DMS53 treated with DMSO at 0.1 percent for 48 hours (cell line): ENCODE data around the gene JAML.
A peak's percentile ranks its signal among the peaks of the same experiment; 100 is the strongest.

Source experiments
- DNase-seq: peaks from one replicate; lab custom pipeline; 2025; ENCODE audit not compliant: unreplicated experiment; lab: John Stamatoyannopoulos, UW

Gene JAML

GRCh38 chr11:118240999-118241763 is 16.4 kb upstream of the JAML start:
- peak; percentile 88 for DNase-seq

- DNase-seq, result no peak
Measured at GRCh38 chr11:118239509-118240205, 14.8 kb upstream of the JAML start.

GRCh38 chr11:118238929-118239328 is 14.1 kb upstream of the JAML start:
- no peak for DNase-seq

- DNase-seq, result no peak
Measured at GRCh38 chr11:118238421-118238820, 13.6 kb upstream of the JAML start.

- no peak for DNase-seq
Measured at GRCh38 chr11:118236170-118236569, 11.4 kb upstream of the JAML start.

- no peak for DNase-seq
Measured at GRCh38 chr11:118234833-118235232, 10.0 kb upstream of the JAML start.

GRCh38 chr11:118233850-118234249 is 9.0 kb upstream of the JAML start:
- DNase-seq, result no peak

- no peak for DNase-seq
Measured at GRCh38 chr11:118233377-118233776, 8.6 kb upstream of the JAML start.

- peak; percentile 26 for DNase-seq
Measured at GRCh38 chr11:118232659-118233058, 7.8 kb upstream of the JAML start.

- DNase-seq, result no peak
Measured at GRCh38 chr11:118231461-118231860, 6.7 kb upstream of the JAML start.

GRCh38 chr11:118230088-118230487 is 5.3 kb upstream of the JAML start:
- DNase-seq, result no peak

GRCh38 chr11:118229274-118229847 is 4.5 kb upstream of the JAML start:
- DNase-seq, result no peak

GRCh38 chr11:118227865-118228785 is 3.3 kb upstream of the JAML start:
- DNase-seq, result no peak

GRCh38 chr11:118226781-118227180 is 2.0 kb upstream of the JAML start:
- DNase-seq, result no peak

- no peak for DNase-seq
Measured at GRCh38 chr11:118226296-118226695, 1.5 kb upstream of the JAML start.

GRCh38 chr11:118223992-118224391 is 819 bp downstream of the JAML start:
- no peak for DNase-seq

- DNase-seq, result no peak
Measured at GRCh38 chr11:118223570-118223969, 1.2 kb downstream of the JAML start.

GRCh38 chr11:118222437-118222836 is 2.4 kb downstream of the JAML start:
- no peak for DNase-seq

GRCh38 chr11:118221419-118221818 is 3.4 kb downstream of the JAML start:
- no peak for DNase-seq

GRCh38 chr11:118219732-118220131 is 5.1 kb downstream of the JAML start:
- DNase-seq, result no peak

- DNase-seq, result no peak
Measured at GRCh38 chr11:118219244-118219643, 5.6 kb downstream of the JAML start.
